ENCODE measurements around the gene C5orf24. TPM values are rescaled to one million over a fixed set of nuclear protein-coding genes. Genes with fewer than 3 reads are reported as not detected.

The C5orf24 gene
- total and polyA plus RNA-seq, 10 of the 15 experiments (the other 5 are each of a cell fraction or from before 2014, with no cell fraction given): 5.4 to 26.8 (median 15.6) TPM

GRCh38 chr5:134864707-134865106 lies 18.9 kb downstream of the C5orf24 start (continued):
- TF ChIP-seq TCF3 (IDR thresholded peaks at IDR 0.05; ENCODE audit: borderline replicate concordance, insufficient read depth, low read depth, low read length) (no peak), RELA (IDR thresholded peaks at IDR 0.05; ENCODE audit: borderline replicate concordance, partially characterized antibody) (no peak)

GRCh38 chr5:134873494-134873893 lies 27.7 kb downstream of the C5orf24 start:
- Histone ChIP-seq H3K79me2 (ENCODE audit: control insufficient read depth, insufficient read depth, low read length) (peaks cover 36% of the 10 kb centered on the region), H3K36me3 (ENCODE audit: control insufficient read depth in 2 of 2, insufficient read depth in 2 of 2, low read length in 1 of 2) (no peaks in the 10 kb centered on the region), H3K27ac (ENCODE audit: control insufficient read depth, insufficient read depth) (peak overlapping the region; percentile 88), H3K27me3 (replicated peaks in 1 of 2; ENCODE audit: control insufficient read depth in 2 of 2, insufficient read depth in 2 of 2, low read length in 1 of 2) (no peaks in the 10 kb centered on the region), H2AFZ (ENCODE audit: control insufficient read depth, low read depth, low read length) (peak overlapping the region; percentile 66), H3K9ac (ENCODE audit: control insufficient read depth, insufficient read depth, low read length) (peak overlapping the region; percentile 83), H3K4me1 (ENCODE audit: control insufficient read depth, insufficient read depth, low read length) (peaks cover 18% of the 10 kb centered on the region), H3K4me2 (ENCODE audit: control insufficient read depth, insufficient read depth) (peak overlapping the region; percentile 69), H4K20me1 (ENCODE audit: control insufficient read depth, insufficient read depth) (no peaks in the 10 kb centered on the region), H3K4me3 (peak overlapping the region; percentile 83; the same call in 1 of the 2 replicates), H3K9me3 (replicated peaks; ENCODE audit: control insufficient read depth, insufficient read depth, low read length) (no peaks in the 10 kb centered on the region)
- no TSS peak for BruUV-seq (replicated peaks)
- ChIA-PET SMC1A (ENCODE audit: uncharacterized antibody, unreplicated experiment) (interaction anchor here (1.0 to 2.5 kb wide), 3 partner anchors 10 to 32 kb away, joined by 3 to 9 read pairs (median 8); partner anchors contain the start of gene PCBD2), CTCF (interaction anchor here (0.9 to 1.9 kb wide), 6 partner anchors 16 to 134 kb away, joined by 3 to 9 read pairs (median 4); no protein-coding TSS in a partner anchor), POLR2A (interaction anchor here (0.5 to 2.5 kb wide), 7 partner anchors 11 to 35 kb away, joined by 3 to 9 read pairs (median 4); partner anchors contain the start of genes C5orf24 and PCBD2), RAD21 (ENCODE audit: unreplicated experiment) (interaction anchor here (0.9 to 1.6 kb wide), 5 partner anchors 22 to 137 kb away, joined by 3 to 10 read pairs (median 3); partner anchors contain the start of gene PCBD2)
- TF ChIP-seq BCL11A (IDR thresholded peaks at IDR 0.05; ENCODE audit: low read depth, low read length): no peak
- TF ChIP-seq ZNF622 (IDR thresholded peaks at IDR 0.05): no peak
- no peak for TF ChIP-seq ETV6 (conservative IDR thresholded peaks at IDR 0.05 in 1 of 2, IDR thresholded peaks at IDR 0.05 in 1 of 2; ENCODE audit: borderline replicate concordance in 1 of 2, low read depth in 1 of 2)
- no peak for TF ChIP-seq NR2C1 (IDR thresholded peaks at IDR 0.05)
- TF ChIP-seq SMARCA5 (IDR thresholded peaks at IDR 0.05): no peak
- TF ChIP-seq USF2 (IDR thresholded peaks at IDR 0.05; ENCODE audit: borderline replicate concordance, low read depth, low read length): no peak
- TF ChIP-seq DPF2 (IDR thresholded peaks at IDR 0.05): no peak
- no peak for TF ChIP-seq PAX5 (IDR thresholded peaks at IDR 0.05; ENCODE audit: borderline replicate concordance, low read depth, low read length)
- TF ChIP-seq ASH2L (IDR thresholded peaks at IDR 0.05; ENCODE audit: borderline replicate concordance, low read depth): no peak
- FAIRE-seq: no peak
- in situ Hi-C loops (cut with MboI): no loop called here
- intact Hi-C loops (cut with micrococcal nuclease; ENCODE audit: unreplicated experiment): no loop called here
- no peak for ATAC-seq
- WGBS (ENCODE audit: insufficient coverage, insufficient replicate concordance, low lambda C conversion rate, missing lambda C conversion rate): 59% methylated on average over 6 of the region's 6 CpGs
- DNase-seq (ENCODE audit: low read depth, low spot score): no peak

All from GM12878 (cell line).